Measurements from ENCODE around the gene SGSH. TPM values are rescaled to one million over a fixed set of nuclear protein-coding genes. Genes with fewer than 3 reads are reported as not detected.
"Not testable (repeated sequence)": the region's sequence is repeated elsewhere in the genome, so short reads cannot be mapped to it uniquely, and the experiment has no call there.

SGSH gene
- total and polyA plus RNA-seq, 4 experiments from 2014 or later = 37.8 to 198 (median 124) TPM

DNA sequence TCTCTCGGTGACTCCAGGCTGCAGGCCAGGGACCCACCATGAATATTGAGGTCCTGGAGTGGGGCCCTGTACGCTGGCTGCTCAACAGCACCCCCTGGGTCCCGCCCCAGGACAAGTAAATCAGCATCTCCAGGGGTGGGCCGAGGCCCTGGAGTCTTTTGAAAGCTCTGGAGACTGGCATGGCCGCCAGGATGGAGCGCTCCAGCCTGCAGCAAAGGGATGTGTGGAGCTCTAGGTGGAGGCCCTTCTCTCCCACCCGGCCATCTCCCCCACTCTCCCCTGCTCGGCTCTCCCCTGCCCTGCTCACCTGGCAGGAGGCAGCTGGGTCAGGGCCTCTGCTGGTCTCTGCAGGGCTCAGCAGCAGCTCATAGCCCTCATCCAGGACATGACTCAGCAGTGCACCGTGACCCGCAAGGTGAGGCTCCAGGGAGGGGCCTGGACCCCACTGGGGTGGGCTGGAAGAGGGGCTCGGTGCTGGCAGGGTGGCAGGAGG is 16.6 kb downstream of the SGSH start:
- H3K36me3 ChIP-seq (ENCODE audit: insufficient read depth, low read length) = no peaks in the 10 kb centered on the region
- Mint-ChIP-seq H3K36me3 (no peaks in the 10 kb centered on the region), H3K27me3 (no peaks in the 10 kb centered on the region), H3K27ac (no peak overlapping the region), H3K9me3 (no peaks in the 10 kb centered on the region), H3K4me3 (no peak overlapping the region), H3K4me1 (peaks cover 0 to 4% (median 0%) of the 10 kb centered on the region in 4 donors)
- no peak for DNase-seq
- intact Hi-C loops (cut with micrococcal nuclease) = no loop called here
- H3K27ac ChIP-seq (ENCODE audit: low read depth, low read length) = no peak overlapping the region
- CTCF ChIA-PET (ENCODE audit: partially characterized antibody) = interaction anchor here (0.6 to 2.5 kb wide), 3 partner anchors 35 to 813 kb away, joined by 3 to 9 read pairs (median 3); no protein-coding TSS in a partner anchor
- H3K4me3 ChIP-seq (ENCODE audit: low read length in 2 of 2) = no peak overlapping the region
- H3K9me3 ChIP-seq (ENCODE audit: control insufficient read depth in 1 of 2, low read length in 2 of 2) = no peaks in the 10 kb centered on the region
- POLR2A ChIA-PET (ENCODE audit: partially characterized antibody) = interaction anchor here (0.8 to 1.2 kb wide), 2 partner anchors 14 to 16 kb away, joined by 3 to 7 read pairs; partner anchors contain the start of genes SGSH and SLC26A11
- H3K27me3 ChIP-seq (ENCODE audit: insufficient read depth, low read length) = no peaks in the 10 kb centered on the region
- H3K4me1 ChIP-seq (ENCODE audit: insufficient read depth, low read length) = no peaks in the 10 kb centered on the region

DNA sequence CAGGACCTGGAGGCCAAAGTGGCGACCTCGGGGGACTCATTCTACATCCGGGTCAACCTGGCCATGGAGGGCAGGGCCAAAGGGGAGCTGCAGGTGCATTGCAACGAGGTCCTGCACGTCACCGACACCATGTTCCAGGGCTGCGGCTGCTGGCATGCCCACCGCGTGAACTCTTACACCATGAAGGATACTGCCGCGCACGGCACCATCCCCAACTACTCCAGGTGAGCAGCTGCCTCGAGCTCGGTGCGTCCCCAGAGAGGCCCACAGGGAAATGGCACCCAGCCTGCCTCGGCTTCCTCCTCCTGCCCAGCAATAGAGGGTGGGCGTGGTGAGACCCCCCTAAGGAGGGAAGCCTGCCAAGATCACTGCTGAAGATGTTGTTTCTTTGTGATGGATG is 17.9 kb downstream of the SGSH start:
- Histone ChIP-seq H3K9me3 (ENCODE audit: control insufficient read depth in 1 of 2, low read length in 2 of 2) (no peaks in the 10 kb centered on the region), H3K27ac (ENCODE audit: low read depth, low read length) (no peak overlapping the region), H3K4me3 (ENCODE audit: low read length in 2 of 2) (no peak overlapping the region), H3K36me3 (ENCODE audit: insufficient read depth, low read length) (no peaks in the 10 kb centered on the region), H3K27me3 (ENCODE audit: insufficient read depth, low read length) (no peaks in the 10 kb centered on the region), H3K4me1 (ENCODE audit: insufficient read depth, low read length) (no peaks in the 10 kb centered on the region)
- CTCF ChIA-PET (ENCODE audit: partially characterized antibody) = interaction anchor here (2.5 kb wide), 1 partner anchor 50 kb away, joined by 9 read pairs; no protein-coding TSS in a partner anchor
- H3K27ac Mint-ChIP-seq = no peak overlapping the region
- H3K27me3 Mint-ChIP-seq = no peaks in the 10 kb centered on the region
- H3K4me1 Mint-ChIP-seq = peaks cover 0 to 8% (median 1%) of the 10 kb centered on the region in 4 donors
- H3K4me3 Mint-ChIP-seq = no peak overlapping the region
- no peaks in the 10 kb centered on the region for H3K9me3 Mint-ChIP-seq
- no peak for DNase-seq
- H3K36me3 Mint-ChIP-seq = no peaks in the 10 kb centered on the region
- intact Hi-C loops (cut with micrococcal nuclease) = no loop called here
- POLR2A ChIA-PET (ENCODE audit: partially characterized antibody) = no interaction called here

DNA sequence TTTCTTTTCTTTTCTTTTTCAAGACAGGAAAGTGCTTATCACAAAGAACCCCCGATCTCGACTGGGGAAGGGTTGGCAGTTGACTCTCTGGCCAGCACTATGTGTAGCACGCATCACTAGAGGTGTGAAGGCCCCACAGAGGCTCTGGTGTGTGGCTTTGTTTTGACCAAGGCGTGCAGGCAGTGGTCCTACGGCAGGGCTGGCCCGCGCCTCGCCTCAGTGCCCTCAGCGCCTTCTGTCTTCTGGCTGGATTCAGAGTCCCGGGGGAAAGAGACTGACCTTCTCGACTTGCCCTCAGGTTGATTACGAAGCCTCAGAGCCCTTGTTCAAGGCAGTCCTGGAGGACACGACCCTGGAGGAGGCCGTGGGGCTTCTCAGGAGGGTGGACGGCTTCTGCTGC is 18.7 kb downstream of the SGSH start:
- POLR2A ChIA-PET (ENCODE audit: partially characterized antibody) = interaction anchor here (0.9 kb wide), 1 partner anchor 64 kb away, joined by 4 read pairs; no protein-coding TSS in a partner anchor
- H3K4me1 Mint-ChIP-seq = peaks cover 0 to 8% (median 1%) of the 10 kb centered on the region in 4 donors
- intact Hi-C loops (cut with micrococcal nuclease) = no loop called here
- no peaks in the 10 kb centered on the region for H3K36me3 ChIP-seq (ENCODE audit: insufficient read depth, low read length)
- no peaks in the 10 kb centered on the region for H3K9me3 ChIP-seq (ENCODE audit: control insufficient read depth in 1 of 2, low read length in 2 of 2)
- H3K9me3 Mint-ChIP-seq = no peaks in the 10 kb centered on the region
- H3K36me3 Mint-ChIP-seq = no peaks in the 10 kb centered on the region
- no peaks in the 10 kb centered on the region for H3K4me1 ChIP-seq (ENCODE audit: insufficient read depth, low read length)
- H3K4me3 ChIP-seq (ENCODE audit: low read length in 2 of 2) = no peak overlapping the region
- CTCF ChIA-PET (ENCODE audit: partially characterized antibody) = no interaction called here
- H3K27ac Mint-ChIP-seq = no peak overlapping the region
- H3K27me3 ChIP-seq (ENCODE audit: insufficient read depth, low read length) = no peaks in the 10 kb centered on the region
- no peak overlapping the region for H3K27ac ChIP-seq (ENCODE audit: low read depth, low read length)
- H3K4me3 Mint-ChIP-seq = peak overlapping the region in 1 of 8 donors; percentile 26
- DNase-seq = no peak
- H3K27me3 Mint-ChIP-seq = no peaks in the 10 kb centered on the region

DNA sequence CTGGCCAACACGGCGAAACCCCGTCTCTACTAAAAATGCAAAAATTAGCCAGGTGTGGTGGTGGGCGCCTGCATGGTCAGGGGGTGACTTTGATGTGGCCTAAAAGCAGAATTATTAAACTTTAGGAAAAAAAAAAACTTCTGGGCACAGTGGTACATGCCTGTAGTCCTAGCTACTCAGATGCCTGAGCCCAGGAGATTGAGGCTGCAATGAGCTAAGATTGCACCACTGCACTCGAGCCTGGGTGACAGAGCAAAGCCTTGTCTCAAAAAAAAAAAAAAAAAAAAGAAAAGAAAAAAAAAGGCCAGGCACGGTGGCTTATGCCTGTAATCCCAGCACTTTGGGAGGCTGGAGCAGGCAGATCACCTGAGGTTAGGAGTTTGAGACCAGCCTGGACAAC is 20.8 kb downstream of the SGSH start:
- H3K27me3 Mint-ChIP-seq; H3K27ac ChIP-seq (ENCODE audit: low read depth, low read length); H3K36me3 Mint-ChIP-seq; H3K4me1 ChIP-seq (ENCODE audit: insufficient read depth, low read length); H3K27me3 ChIP-seq (ENCODE audit: insufficient read depth, low read length); H3K9me3 Mint-ChIP-seq; DNase-seq; H3K4me1 Mint-ChIP-seq; H3K4me3 Mint-ChIP-seq; intact Hi-C loops (cut with micrococcal nuclease); H3K36me3 ChIP-seq (ENCODE audit: insufficient read depth, low read length); H3K27ac Mint-ChIP-seq; H3K4me3 ChIP-seq (ENCODE audit: low read length in 2 of 2); H3K9me3 ChIP-seq (ENCODE audit: control insufficient read depth in 1 of 2, low read length in 2 of 2): not testable (repeated sequence)
- ChIA-PET POLR2A (ENCODE audit: partially characterized antibody) (interaction anchor here (0.6 to 1.1 kb wide), 2 partner anchors 15 to 27 kb away, joined by 3 read pairs; no protein-coding TSS in a partner anchor), CTCF (ENCODE audit: partially characterized antibody) (interaction anchor here (0.7 kb wide), 1 partner anchor 55 kb away, joined by 5 read pairs; no protein-coding TSS in a partner anchor)

DNA sequence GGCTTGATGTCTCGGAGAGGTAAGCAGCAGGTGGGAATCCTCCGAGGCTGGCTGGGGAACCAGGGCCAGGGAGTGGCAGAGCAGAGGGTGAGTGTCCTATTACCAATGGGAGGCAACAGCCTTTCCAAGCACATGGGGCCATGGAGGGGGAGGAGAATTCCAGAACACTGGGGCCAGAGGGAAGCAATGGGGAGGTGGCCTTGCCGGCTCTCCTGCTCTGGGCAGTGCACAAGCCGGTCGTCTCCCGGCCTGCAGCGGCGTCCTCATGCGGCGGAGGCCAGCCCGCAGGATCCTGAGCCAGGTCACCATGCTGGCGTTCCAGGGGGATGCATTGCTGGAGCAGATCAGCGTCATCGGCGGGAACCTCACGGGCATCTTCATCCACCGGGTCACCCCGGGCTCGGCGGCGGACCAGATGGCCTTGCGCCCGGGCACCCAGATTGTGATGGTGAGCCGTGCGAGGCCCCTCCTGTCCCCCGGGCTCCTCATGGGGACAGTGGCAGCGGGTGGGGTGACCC is 21.9 kb downstream of the SGSH start:
- CTCF ChIA-PET (ENCODE audit: partially characterized antibody) = interaction anchor here (4.7 kb wide), 1 partner anchor 56 kb away, joined by 90 read pairs; no protein-coding TSS in a partner anchor
- intact Hi-C loops (cut with micrococcal nuclease) = no loop called here
- H3K27ac Mint-ChIP-seq = peak overlapping the region in 1 of 7 donors; percentile 41

DNA sequence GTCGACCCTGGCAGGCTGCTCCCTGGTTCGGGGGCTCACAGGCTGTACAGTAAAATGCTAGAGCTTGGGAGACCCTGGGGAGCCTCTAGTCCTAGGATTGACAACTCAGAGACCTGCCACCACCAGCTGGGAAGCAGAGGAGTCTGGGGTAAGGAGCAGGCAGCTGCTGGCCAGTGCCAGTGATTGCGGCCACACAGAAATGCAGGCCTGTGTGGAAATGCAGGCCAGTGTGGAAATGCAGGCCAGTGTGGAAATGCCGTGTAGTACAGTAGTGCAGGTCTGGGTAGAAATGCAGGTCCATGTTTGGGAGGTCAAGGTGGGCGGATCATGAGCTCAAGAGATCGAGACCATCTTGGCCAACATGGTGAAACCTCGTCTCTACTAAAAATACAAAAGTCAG is 23.5 kb downstream of the SGSH start:
- Histone ChIP-seq H3K27me3 (ENCODE audit: insufficient read depth, low read length) (no peaks in the 10 kb centered on the region), H3K4me1 (ENCODE audit: insufficient read depth, low read length) (no peaks in the 10 kb centered on the region), H3K9me3 (ENCODE audit: control insufficient read depth in 1 of 2, low read length in 2 of 2) (no peaks in the 10 kb centered on the region), H3K27ac (ENCODE audit: low read depth, low read length) (no peak overlapping the region), H3K36me3 (ENCODE audit: insufficient read depth, low read length) (no peaks in the 10 kb centered on the region), H3K4me3 (ENCODE audit: low read length in 2 of 2) (no peak overlapping the region)
- intact Hi-C loops (cut with micrococcal nuclease) = loop anchor here (1.0 kb wide), 3 partner anchors 23 to 168 kb away; no protein-coding TSS in a partner anchor
- no peaks in the 10 kb centered on the region for H3K9me3 Mint-ChIP-seq
- peaks cover 0 to 7% (median 4%) of the 10 kb centered on the region in 4 donors for H3K4me1 Mint-ChIP-seq
- no peaks in the 10 kb centered on the region for H3K36me3 Mint-ChIP-seq
- H3K27ac Mint-ChIP-seq = peak overlapping the region in 1 of 7 donors; percentile 30
- H3K4me3 Mint-ChIP-seq = no peak overlapping the region
- no peak for DNase-seq
- H3K27me3 Mint-ChIP-seq = no peaks in the 10 kb centered on the region
- CTCF ChIA-PET (ENCODE audit: partially characterized antibody) = interaction anchor here (0.7 to 4.7 kb wide), 19 partner anchors 8 to 180 kb away, joined by 3 to 90 read pairs (median 4); no protein-coding TSS in a partner anchor
- POLR2A ChIA-PET (ENCODE audit: partially characterized antibody) = interaction anchor here (0.8 to 3.4 kb wide), 5 partner anchors 21 to 68 kb away, joined by 3 to 19 read pairs (median 6); partner anchors contain the start of genes SGSH and SLC26A11

More for the DNA sequence above, 21.9 kb downstream of the SGSH start:
- Histone ChIP-seq H3K27me3 (ENCODE audit: insufficient read depth, low read length) (no peaks in the 10 kb centered on the region), H3K27ac (ENCODE audit: low read depth, low read length) (no peak overlapping the region), H3K9me3 (ENCODE audit: control insufficient read depth in 1 of 2, low read length in 2 of 2) (no peaks in the 10 kb centered on the region), H3K4me3 (ENCODE audit: low read length in 2 of 2) (no peak overlapping the region), H3K36me3 (ENCODE audit: insufficient read depth, low read length) (no peaks in the 10 kb centered on the region), H3K4me1 (ENCODE audit: insufficient read depth, low read length) (no peaks in the 10 kb centered on the region)
- no peaks in the 10 kb centered on the region for H3K27me3 Mint-ChIP-seq
- no peaks in the 10 kb centered on the region for H3K9me3 Mint-ChIP-seq
- no peak overlapping the region for H3K4me3 Mint-ChIP-seq
- DNase-seq = no peak
- POLR2A ChIA-PET (ENCODE audit: partially characterized antibody) = interaction anchor here (1.1 to 3.4 kb wide), 4 partner anchors 21 to 66 kb away, joined by 3 to 19 read pairs (median 8); partner anchors contain the start of genes SGSH and SLC26A11
- H3K4me1 Mint-ChIP-seq = peaks cover 0 to 8% (median 4%) of the 10 kb centered on the region in 4 donors
- H3K36me3 Mint-ChIP-seq = no peaks in the 10 kb centered on the region
